ENCODE measurements around the gene TSPAN11. TPM values are rescaled to one million over a fixed set of nuclear protein-coding genes. Genes with fewer than 3 reads are reported as not detected.
A peak's percentile ranks its signal among the peaks of the same experiment; 100 is the strongest.

The TSPAN11 gene
- total RNA-seq, 4 donors from 2014 or later = 0.18 to 12.4 (median 1.5) TPM

DNA sequence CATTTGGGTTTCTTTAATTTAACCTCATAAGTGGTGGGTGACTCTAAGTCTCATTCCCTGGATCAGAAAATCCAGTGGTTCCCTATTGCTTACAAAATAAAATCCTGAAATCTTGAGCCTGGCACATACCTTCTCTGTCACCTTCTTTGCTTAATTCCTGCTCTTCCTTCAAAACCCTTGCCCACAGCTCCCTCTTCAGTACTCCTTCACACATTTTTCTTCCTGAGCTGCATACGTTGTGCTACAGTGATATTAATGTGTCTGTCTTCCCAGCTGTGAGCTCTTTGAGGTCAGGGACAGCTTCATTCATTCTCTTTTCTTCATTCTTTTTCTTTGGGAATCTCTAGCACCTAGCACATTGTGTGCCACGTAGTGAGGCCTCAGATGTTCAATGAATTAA, 9.5 kb downstream of the TSPAN11 start:
- TF ChIP-seq POLR2A (IDR thresholded peaks at IDR 0.05) = no peak
- TF ChIP-seq, protein P1, sequence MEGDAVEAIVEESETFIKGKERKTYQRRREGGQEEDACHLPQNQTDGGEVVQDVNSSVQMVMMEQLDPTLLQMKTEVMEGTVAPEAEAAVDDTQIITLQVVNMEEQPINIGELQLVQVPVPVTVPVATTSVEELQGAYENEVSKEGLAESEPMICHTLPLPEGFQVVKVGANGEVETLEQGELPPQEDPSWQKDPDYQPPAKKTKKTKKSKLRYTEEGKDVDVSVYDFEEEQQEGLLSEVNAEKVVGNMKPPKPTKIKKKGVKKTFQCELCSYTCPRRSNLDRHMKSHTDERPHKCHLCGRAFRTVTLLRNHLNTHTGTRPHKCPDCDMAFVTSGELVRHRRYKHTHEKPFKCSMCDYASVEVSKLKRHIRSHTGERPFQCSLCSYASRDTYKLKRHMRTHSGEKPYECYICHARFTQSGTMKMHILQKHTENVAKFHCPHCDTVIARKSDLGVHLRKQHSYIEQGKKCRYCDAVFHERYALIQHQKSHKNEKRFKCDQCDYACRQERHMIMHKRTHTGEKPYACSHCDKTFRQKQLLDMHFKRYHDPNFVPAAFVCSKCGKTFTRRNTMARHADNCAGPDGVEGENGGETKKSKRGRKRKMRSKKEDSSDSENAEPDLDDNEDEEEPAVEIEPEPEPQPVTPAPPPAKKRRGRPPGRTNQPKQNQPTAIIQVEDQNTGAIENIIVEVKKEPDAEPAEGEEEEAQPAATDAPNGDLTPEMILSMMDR (IDR thresholded peaks at IDR 0.05) = no peak
- H3K4me1 ChIP-seq = no peaks in the 10 kb centered on the region
- H3K27me3 ChIP-seq = no peaks in the 10 kb centered on the region
- DNase-seq = no peak
- H3K9me3 ChIP-seq = no peaks in the 10 kb centered on the region
- H3K4me3 ChIP-seq = no peak overlapping the region
- no peak overlapping the region for H3K27ac ChIP-seq
- no peaks in the 10 kb centered on the region for H3K36me3 ChIP-seq

GRCh38 chr12:30939234-30939633, 12.7 kb downstream of the TSPAN11 start:
- H3K4me1 ChIP-seq = no peaks in the 10 kb centered on the region
- DNase-seq = no peak
- H3K27ac ChIP-seq = no peak overlapping the region
- no peak overlapping the region for H3K4me3 ChIP-seq
- no peaks in the 10 kb centered on the region for H3K36me3 ChIP-seq
- TF ChIP-seq POLR2A (IDR thresholded peaks at IDR 0.05) = no peak
- TF ChIP-seq, protein P1 (IDR thresholded peaks at IDR 0.05) = no peak
- H3K27me3 ChIP-seq = no peaks in the 10 kb centered on the region
- H3K9me3 ChIP-seq = no peaks in the 10 kb centered on the region

- Histone ChIP-seq H3K36me3 (no peaks in the 10 kb centered on the region), H3K27me3 (no peaks in the 10 kb centered on the region), H3K4me3 (no peak overlapping the region), H3K9me3 (no peaks in the 10 kb centered on the region), H3K4me1 (no peaks in the 10 kb centered on the region), H3K27ac (peak overlapping the region in 1 of 4 donors; percentile 22)
- no peak for TF ChIP-seq POLR2A (IDR thresholded peaks at IDR 0.05)
- TF ChIP-seq, protein P1 (IDR thresholded peaks at IDR 0.05) = no peak
- DNase-seq = no peak
Measured at GRCh38 chr12:30942486-30942885, 15.9 kb downstream of the TSPAN11 start.

DNA sequence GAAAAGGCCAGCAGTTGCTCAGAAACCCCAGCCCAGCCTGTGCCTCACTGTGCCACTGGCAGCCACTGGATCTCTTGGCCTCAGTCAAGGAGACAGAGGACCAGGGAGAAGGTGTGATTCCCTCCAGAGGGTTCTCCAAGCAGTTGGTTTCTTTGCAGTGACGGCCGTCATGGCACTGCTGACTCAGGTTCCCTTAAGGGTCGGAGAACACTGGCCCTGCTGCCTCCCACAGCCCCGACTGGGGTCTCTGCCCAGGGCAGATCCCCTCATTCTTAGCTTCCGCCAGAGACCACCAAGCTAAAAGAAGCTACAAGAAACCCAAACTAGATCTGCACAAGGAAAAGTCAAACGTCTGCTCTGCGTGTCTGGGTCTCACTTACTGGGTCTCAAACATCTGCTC, 16.4 kb downstream of the TSPAN11 start:
- H3K27ac ChIP-seq = peak overlapping the region in 1 of 4 donors; percentile 22
- no peak for DNase-seq
- H3K4me3 ChIP-seq = no peak overlapping the region
- TF ChIP-seq, protein P1 (IDR thresholded peaks at IDR 0.05) = no peak
- TF ChIP-seq POLR2A (IDR thresholded peaks at IDR 0.05) = no peak
- no peaks in the 10 kb centered on the region for H3K9me3 ChIP-seq
- H3K27me3 ChIP-seq = no peaks in the 10 kb centered on the region
- no peaks in the 10 kb centered on the region for H3K4me1 ChIP-seq
- H3K36me3 ChIP-seq = no peaks in the 10 kb centered on the region

DNA sequence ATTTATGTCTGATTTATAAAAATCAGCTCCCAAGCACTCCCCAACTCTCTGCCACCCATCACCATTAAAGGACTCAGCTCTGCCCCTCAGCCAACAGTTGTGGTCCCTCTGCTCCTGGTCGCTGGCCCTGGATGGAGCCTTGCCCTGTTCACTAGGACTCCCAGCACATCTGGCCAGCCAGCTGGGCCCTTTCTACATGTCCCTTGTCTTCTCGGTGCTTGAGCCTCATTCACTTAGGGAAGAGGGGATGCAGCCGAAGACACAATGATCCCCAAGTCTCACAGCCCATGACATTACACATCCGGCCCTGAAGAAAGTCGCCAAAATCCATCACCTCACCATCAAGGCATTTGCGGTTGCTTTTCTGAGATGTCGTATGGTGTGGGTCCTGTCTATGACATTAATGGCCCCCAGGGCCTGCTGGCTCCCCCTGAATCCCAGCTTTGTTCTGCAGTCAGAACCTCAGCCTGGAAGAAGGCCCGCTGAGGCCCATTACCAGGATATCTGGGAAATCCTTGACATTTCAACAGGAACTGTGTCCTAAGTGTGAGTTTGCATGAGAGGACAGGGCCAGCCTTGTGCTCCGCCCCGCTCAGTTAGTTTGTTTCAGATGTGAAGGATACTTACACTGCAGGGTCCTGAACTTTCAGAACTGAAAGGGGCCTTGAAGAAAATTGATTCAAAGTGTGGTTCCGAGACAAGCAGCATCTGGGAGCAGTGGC, 19.1 kb downstream of the TSPAN11 start:
- Histone ChIP-seq H3K36me3 (no peaks in the 10 kb centered on the region), H3K27me3 (no peaks in the 10 kb centered on the region), H3K4me3 (no peak overlapping the region), H3K9me3 (no peaks in the 10 kb centered on the region), H3K4me1 (no peaks in the 10 kb centered on the region), H3K27ac (peak overlapping the region in 1 of 4 donors; percentile 50)
- TF ChIP-seq POLR2A (IDR thresholded peaks at IDR 0.05) = no peak
- TF ChIP-seq, protein P1 (IDR thresholded peaks at IDR 0.05) = no peak
- DNase-seq = no peak
